WTC11 (cell line): ENCODE data around the gene EIF4H.

Source experiments
- AR ChIP-seq: fragments of 250-450 bp; sonication (Bioruptor Pico); IDR thresholded peaks from 2 replicates; pipeline ENCODE4 v1.9.0; 2021; ENCODE audit warnings: mild to moderate bottlenecking
- CREM ChIP-seq: sonication (generic); formaldehyde crosslinking; IDR thresholded peaks from 2 replicates; pipeline ENCODE4 v1.8.1; 2022; ENCODE audit warnings: mild to moderate bottlenecking, missing genetic modification reagents, moderate library complexity
- CTCF ChIP-seq: fragments of 200-600 bp; IDR thresholded peaks from 2 replicates; pipeline ENCODE4 v1.8.0; 2022; ENCODE audit warnings: antibody characterized with exemption
- NR2C2 ChIP-seq: sonication (generic); formaldehyde crosslinking; IDR thresholded peaks from 2 replicates; pipeline ENCODE4 v1.8.0; 2022; ENCODE audit warnings: mild to moderate bottlenecking, missing genetic modification reagents
- TCF7 ChIP-seq: sonication (generic); formaldehyde crosslinking; IDR thresholded peaks from 2 replicates; pipeline ENCODE4 v1.8.0; 2022; ENCODE audit warnings: mild to moderate bottlenecking, low read depth, missing genetic modification reagents, moderate library complexity

- TF ChIP-seq CTCF (no peak), NR2C2 (no peak), AR (CRISPR knock-in tag) (no peak), TCF7 (no peak), CREM (CRISPR knock-in tag) (no peak)
Measured at GRCh38 chr7:74231232-74231590, 57.1 kb downstream of the EIF4H start.
